Measurements from ENCODE around the gene C11orf65. TPM values are rescaled to one million over a fixed set of nuclear protein-coding genes. Genes with fewer than 3 reads are reported as not detected.

The C11orf65 gene
- total RNA-seq, 1 donor from 2014 or later = 1.3 TPM

DNA sequence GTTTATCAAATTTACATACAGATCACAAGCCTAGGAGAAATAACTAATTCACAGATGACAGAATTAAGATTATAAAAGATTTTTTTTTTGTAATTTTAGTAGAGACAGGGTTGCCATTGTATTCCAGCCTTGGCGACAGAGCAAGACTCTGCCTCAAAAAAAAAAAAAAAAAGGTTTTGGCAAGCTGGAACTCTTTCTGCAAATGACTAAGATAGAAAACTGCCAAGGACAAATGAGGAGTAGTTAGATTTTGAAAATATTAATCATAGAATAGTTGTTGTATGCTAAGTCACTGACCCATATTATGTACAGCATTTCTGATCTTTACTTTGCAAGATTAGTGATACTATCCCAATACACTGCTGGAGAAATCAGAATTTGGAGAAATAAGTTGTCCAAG lies 99.2 kb downstream of the C11orf65 start:
- H3K4me3 ChIP-seq = no peak overlapping the region
- H3K9me3 ChIP-seq = no peaks in the 10 kb centered on the region
- H3K4me1 ChIP-seq = no peaks in the 10 kb centered on the region
- H3K36me3 ChIP-seq = peaks cover 24% of the 10 kb centered on the region
- H3K27me3 ChIP-seq (ENCODE audit: low read depth) = no peaks in the 10 kb centered on the region
- TF ChIP-seq, protein P1, sequence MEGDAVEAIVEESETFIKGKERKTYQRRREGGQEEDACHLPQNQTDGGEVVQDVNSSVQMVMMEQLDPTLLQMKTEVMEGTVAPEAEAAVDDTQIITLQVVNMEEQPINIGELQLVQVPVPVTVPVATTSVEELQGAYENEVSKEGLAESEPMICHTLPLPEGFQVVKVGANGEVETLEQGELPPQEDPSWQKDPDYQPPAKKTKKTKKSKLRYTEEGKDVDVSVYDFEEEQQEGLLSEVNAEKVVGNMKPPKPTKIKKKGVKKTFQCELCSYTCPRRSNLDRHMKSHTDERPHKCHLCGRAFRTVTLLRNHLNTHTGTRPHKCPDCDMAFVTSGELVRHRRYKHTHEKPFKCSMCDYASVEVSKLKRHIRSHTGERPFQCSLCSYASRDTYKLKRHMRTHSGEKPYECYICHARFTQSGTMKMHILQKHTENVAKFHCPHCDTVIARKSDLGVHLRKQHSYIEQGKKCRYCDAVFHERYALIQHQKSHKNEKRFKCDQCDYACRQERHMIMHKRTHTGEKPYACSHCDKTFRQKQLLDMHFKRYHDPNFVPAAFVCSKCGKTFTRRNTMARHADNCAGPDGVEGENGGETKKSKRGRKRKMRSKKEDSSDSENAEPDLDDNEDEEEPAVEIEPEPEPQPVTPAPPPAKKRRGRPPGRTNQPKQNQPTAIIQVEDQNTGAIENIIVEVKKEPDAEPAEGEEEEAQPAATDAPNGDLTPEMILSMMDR (IDR thresholded peaks at IDR 0.05) = no peak
- no peak for DNase-seq
- ATAC-seq = no peak
- intact Hi-C loops (cut with DNase I) = no loop called here
- H3K27ac ChIP-seq = no peak overlapping the region

DNA sequence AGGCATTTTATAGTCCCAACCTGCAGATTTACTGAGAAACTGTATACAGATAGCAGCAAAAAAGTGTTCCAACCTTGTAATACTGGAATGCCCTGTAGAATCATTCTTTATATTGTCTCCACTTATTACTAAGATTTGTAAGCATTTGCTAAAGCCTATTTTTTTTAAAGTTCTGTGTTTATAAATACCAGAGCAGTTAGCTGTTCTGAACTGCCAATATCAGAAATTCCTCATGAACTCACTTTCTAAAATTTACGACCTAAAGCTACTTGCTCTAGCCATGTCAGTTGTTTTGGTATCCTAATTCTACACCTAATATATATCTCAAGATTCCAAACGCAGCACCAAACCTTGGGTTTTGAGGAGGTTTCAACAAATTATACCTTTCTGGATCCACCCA lies 103.2 kb downstream of the C11orf65 start:
- DNase-seq (no peak), ATAC-seq (no peak)
- Histone ChIP-seq H3K36me3 (peaks cover 24% of the 10 kb centered on the region), H3K27me3 (ENCODE audit: low read depth) (no peaks in the 10 kb centered on the region), H3K4me1 (no peaks in the 10 kb centered on the region), H3K9me3 (no peaks in the 10 kb centered on the region), H3K4me3 (no peak overlapping the region), H3K27ac (no peak overlapping the region)
- intact Hi-C loops (cut with DNase I) = no loop called here
- TF ChIP-seq, protein P1 (IDR thresholded peaks at IDR 0.05) = no peak

DNA sequence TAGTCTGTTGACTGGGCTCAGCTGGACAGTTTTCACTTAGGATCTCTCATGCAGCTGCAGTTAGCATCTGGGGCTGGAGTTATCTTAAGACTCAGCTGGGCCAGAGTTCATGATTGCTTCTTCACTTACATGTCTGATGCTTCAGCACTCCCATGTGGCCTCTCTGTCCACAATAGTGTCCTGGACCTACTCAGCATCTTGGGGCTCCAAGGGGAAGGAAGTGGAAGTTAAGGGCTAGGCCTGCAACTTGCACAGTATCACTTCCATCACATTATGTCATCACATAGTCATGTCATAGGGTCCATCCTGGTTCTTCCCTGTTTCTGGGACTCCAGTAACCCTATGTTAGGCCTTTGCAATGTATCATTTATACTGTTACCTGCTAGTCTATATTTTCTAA lies 115.9 kb downstream of the C11orf65 start:
- DNase-seq (no peak), ATAC-seq (no peak)
- intact Hi-C loops (cut with DNase I) = no loop called here
- Histone ChIP-seq H3K4me1 (no peaks in the 10 kb centered on the region), H3K4me3 (no peak overlapping the region), H3K27me3 (ENCODE audit: low read depth) (no peaks in the 10 kb centered on the region), H3K36me3 (peaks cover 93% of the 10 kb centered on the region), H3K9me3 (no peaks in the 10 kb centered on the region), H3K27ac (no peak overlapping the region)
- TF ChIP-seq, protein P1 (IDR thresholded peaks at IDR 0.05) = no peak

DNA sequence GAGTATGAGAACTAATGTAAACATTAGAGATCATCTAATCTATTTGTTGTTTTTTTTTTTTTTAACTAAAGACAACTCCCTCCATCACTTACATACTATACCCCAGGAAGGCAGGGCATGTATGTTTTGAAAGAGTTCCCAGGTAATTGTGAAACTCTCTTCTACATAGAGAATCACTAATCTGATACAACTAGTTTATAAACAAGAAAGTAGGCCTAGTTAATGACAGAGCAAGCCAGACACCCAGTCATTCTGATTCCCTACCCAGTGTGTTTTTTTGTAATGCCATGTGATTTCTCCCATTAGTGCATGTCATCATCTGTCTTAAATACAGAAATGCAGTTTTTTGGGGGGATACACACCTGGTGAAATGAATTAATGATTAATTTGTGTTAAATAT lies 120.9 kb downstream of the C11orf65 start:
- DNase-seq = no peak
- TF ChIP-seq, protein P1 (IDR thresholded peaks at IDR 0.05) = no peak
- H3K27ac ChIP-seq = no peak overlapping the region
- H3K36me3 ChIP-seq = peaks cover 55% of the 10 kb centered on the region
- intact Hi-C loops (cut with DNase I) = no loop called here
- no peak for ATAC-seq
- H3K27me3 ChIP-seq (ENCODE audit: low read depth) = no peaks in the 10 kb centered on the region
- H3K4me1 ChIP-seq = no peaks in the 10 kb centered on the region
- no peaks in the 10 kb centered on the region for H3K9me3 ChIP-seq
- H3K4me3 ChIP-seq = no peak overlapping the region

DNA sequence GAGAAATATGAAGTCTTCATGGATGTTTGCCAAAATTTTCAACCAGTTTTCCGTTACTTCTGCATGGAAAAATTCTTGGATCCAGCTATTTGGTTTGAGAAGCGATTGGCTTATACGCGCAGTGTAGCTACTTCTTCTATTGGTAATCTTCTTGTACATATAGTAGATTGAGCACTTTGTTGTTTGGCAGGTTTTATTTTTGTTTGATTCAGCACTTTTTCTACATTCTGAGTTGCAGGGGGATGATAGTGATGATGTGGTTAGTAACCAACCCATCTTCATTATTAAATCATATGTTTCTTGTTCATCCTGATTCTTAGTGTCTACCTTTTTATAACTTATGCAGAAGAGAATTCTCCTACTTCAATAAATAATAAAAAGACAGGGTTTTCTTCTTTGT lies 121.6 kb downstream of the C11orf65 start:
- intact Hi-C loops (cut with DNase I) = no loop called here
- no peak for ATAC-seq

More for the DNA sequence above, 121.6 kb downstream of the C11orf65 start:
- H3K36me3 ChIP-seq = peaks cover 48% of the 10 kb centered on the region
- H3K9me3 ChIP-seq = no peaks in the 10 kb centered on the region
- TF ChIP-seq, protein P1 (IDR thresholded peaks at IDR 0.05) = no peak
- no peak overlapping the region for H3K27ac ChIP-seq
- no peak for DNase-seq
- no peak overlapping the region for H3K4me3 ChIP-seq
- no peaks in the 10 kb centered on the region for H3K27me3 ChIP-seq (ENCODE audit: low read depth)
- no peaks in the 10 kb centered on the region for H3K4me1 ChIP-seq
